Stomach (tissue), 9 donors: ENCODE results near the gene ANKS1A. TPM values are rescaled to one million over a fixed set of nuclear protein-coding genes. Genes with fewer than 3 reads are reported as not detected.
"Not testable (repeated sequence)": the region's sequence is repeated elsewhere in the genome, so short reads cannot be mapped to it uniquely, and the experiment has no call there.

Experiments
- DNase-seq, 2 donors: peaks; one replicate each; pipeline versions ENCODE4 v3.0.0 to v3.0.0-alpha.2; 2013 to 2019
- H3K27ac ChIP-seq, 5 donors: fragments of 200-600 bp in 4 of 5; sonication (generic) in 4 of 5; one replicate each; pipeline ENCODE4 v1.5.1; 2013 to 2019; ENCODE audit warnings: mild to moderate bottlenecking in 1 of 5, moderate library complexity in 1 of 5
- H3K27me3 ChIP-seq, 3 donors: fragments of 200-600 bp; sonication (generic); one replicate each; pipeline ENCODE4 v1.5.1; 2017 to 2019; ENCODE audit warnings: mixed run types in 1 of 3
- H3K36me3 ChIP-seq, 4 donors: fragments of 200-600 bp; sonication (generic); 1 replicate in 3 of 4; 2 replicates in 1 of 4; pipeline ENCODE4 v1.5.1; 2016 to 2019
- H3K4me1 ChIP-seq, 4 donors: fragments of 200-600 bp; sonication (generic); one replicate each; pipeline ENCODE4 v1.5.1; 2016 to 2019
- H3K4me3 ChIP-seq, 4 donors: fragments of 200-600 bp; sonication (generic) in 3 of 4; one replicate each; pipeline ENCODE4 v1.5.1; 2016 to 2019; ENCODE audit warnings: mild to moderate bottlenecking in 1 of 4
- H3K9me3 ChIP-seq, 4 donors: fragments of 200-600 bp; sonication (generic); one replicate each; pipeline ENCODE4 v1.5.1; 2016 to 2019
- CTCF ChIP-seq, 7 experiments: fragments of 450-650 bp in 4 of 7; fragments of 200-600 bp in 3 of 7; sonication (generic) in 3 of 7; IDR thresholded peaks; one replicate each; pipeline ENCODE4 v1.5.1; 2016 to 2019; ENCODE audit warnings: antibody characterized with exemption in 7 of 7, control low read depth in 2 of 7, mild to moderate bottlenecking in 1 of 7
- EP300 ChIP-seq: sonication (generic); formaldehyde crosslinking; IDR thresholded peaks from one replicate; pipeline ENCODE4 v1.6.1; 2017; ENCODE audit warnings: antibody characterized with exemption
- POLR2A ChIP-seq, 4 donors: fragments of 450-650 bp; IDR thresholded peaks; one replicate each; pipeline ENCODE4 v1.6.1; 2016; ENCODE audit warnings: antibody characterized with exemption in 4 of 4, control low read depth in 2 of 4, mild to moderate bottlenecking in 1 of 4, moderate library complexity in 1 of 4
- POLR2AphosphoS5 ChIP-seq, 3 donors: sonication (generic); formaldehyde crosslinking; IDR thresholded peaks; one replicate each; pipeline ENCODE4 v1.6.1; 2016; ENCODE audit warnings: antibody characterized with exemption in 3 of 3
- WGBS, 5 donors: extraction: QIAGEN DNeasy Blood & Tissue Kit in 3 of 5; methylation state at CpG; one replicate each; pipeline versions ENCODE4 v1.1.5 to v1.1.7; 2013 to 2018; 5-methylcytosine and 5-hydroxymethylcytosine counted together
- intact Hi-C: fragments of 100-400 bp; cut with DNase I; formaldehyde crosslinking; loops from one replicate; pipeline ENCODE4 v1.15.1; 2023; ENCODE audit warnings: low total_unique reads
- polyA plus RNA-seq, 3 donors: library from polyadenylated mRNA; stranded (reverse); fragments of 200-250 nt; gene quantifications; one replicate each; pipeline ENCODE4 v1.2.3, GENCODE V29; 2013
- total RNA-seq, 5 donors: library from RNA; depleted of rRNA; stranded (reverse); fragments of >200 nt; gene quantifications; one replicate each; pipeline versions ENCODE4 v1.1.0 to v1.2.3, GENCODE V29; 2014 to 2016
- donor health status: healthy with polysubstance abuse.
- donor health status: Bipolar disorder and iron deficiency.
- donor health status: healthy.

ANKS1A gene
- total and polyA plus RNA-seq, 8 donors, result 6.1 to 40.6 (median 21.5) TPM

DNA sequence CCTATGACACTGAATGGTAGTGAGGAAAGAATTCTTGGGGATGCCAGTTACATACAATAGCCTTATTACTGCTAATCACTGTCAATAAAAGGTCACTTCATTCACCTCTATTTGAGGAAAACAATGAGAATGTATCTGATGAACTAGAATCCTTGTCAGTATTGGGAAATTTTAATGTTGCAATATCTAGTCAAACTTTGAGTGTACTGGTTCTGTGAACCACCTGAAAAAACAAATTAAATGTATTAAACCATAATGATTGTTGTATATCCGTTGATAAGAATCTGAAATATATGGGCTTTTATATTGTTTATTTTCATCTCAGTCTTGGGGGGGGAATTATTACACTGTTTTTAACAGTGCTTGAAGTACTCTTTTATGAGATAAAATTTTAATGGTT, 11.8 kb upstream of the ANKS1A start:
- H3K27me3 ChIP-seq, result no peaks in the 10 kb centered on the region
- TF ChIP-seq POLR2AphosphoS5 (IDR thresholded peaks at IDR 0.05) (no peak), CTCF (IDR thresholded peaks at IDR 0.05) (no peak), EP300 (no peak), POLR2A (IDR thresholded peaks at IDR 0.05) (no peak)
- no peak for DNase-seq
- H3K4me3 ChIP-seq, result no peak overlapping the region
- intact Hi-C loops, result no loop called here
- no peaks in the 10 kb centered on the region for H3K9me3 ChIP-seq
- peaks cover 32 to 100% (median 99%) of the 10 kb centered on the region in 4 donors for H3K36me3 ChIP-seq
- no peak overlapping the region for H3K27ac ChIP-seq
- WGBS, 5 donors, result 82 to 93% (median 89%) methylated on average over 1 of the region's 1 CpG
- no peaks in the 10 kb centered on the region for H3K4me1 ChIP-seq

GRCh38 chr6:34877869-34878485, 11.1 kb upstream of the ANKS1A start:
- WGBS, 5 donors, result 89 to 95% (median 90%) methylated on average over 5 of the region's 5 CpGs
- H3K4me3 ChIP-seq, result no peak overlapping the region
- intact Hi-C loops, result no loop called here
- no peaks in the 10 kb centered on the region for H3K9me3 ChIP-seq
- DNase-seq, result no peak
- no peaks in the 10 kb centered on the region for H3K27me3 ChIP-seq
- no peak overlapping the region for H3K27ac ChIP-seq
- no peaks in the 10 kb centered on the region for H3K4me1 ChIP-seq
- H3K36me3 ChIP-seq, result peaks cover 29 to 100% (median 99%) of the 10 kb centered on the region in 4 donors
- TF ChIP-seq EP300 (no peak), POLR2A (IDR thresholded peaks at IDR 0.05) (no peak), POLR2AphosphoS5 (IDR thresholded peaks at IDR 0.05) (no peak), CTCF (IDR thresholded peaks at IDR 0.05) (no peak)

DNA sequence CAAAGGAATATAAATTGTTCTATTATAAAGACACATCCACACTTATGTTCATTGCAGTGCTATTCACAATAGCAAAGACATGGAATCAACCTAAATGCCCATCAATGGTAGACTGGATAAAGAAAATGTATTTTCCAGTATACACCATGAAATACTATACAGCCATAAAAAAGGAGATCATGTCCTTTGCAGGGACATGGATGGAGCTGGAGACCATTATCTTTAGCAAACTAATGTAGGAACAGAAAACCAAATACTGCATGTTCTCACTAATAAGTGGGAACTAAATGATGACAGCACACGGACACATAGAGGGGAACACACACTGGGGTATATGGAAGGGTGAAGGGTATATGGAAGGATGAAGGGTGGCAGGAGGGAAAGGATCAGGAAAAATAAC, 5.0 kb upstream of the ANKS1A start:
- H3K9me3 ChIP-seq, DNase-seq, H3K27ac ChIP-seq, intact Hi-C loops, H3K27me3 ChIP-seq, H3K4me3 ChIP-seq: not testable (repeated sequence)
- Histone ChIP-seq H3K36me3 (peaks cover 15 to 59% (median 51%) of the 10 kb centered on the region in 4 donors), H3K4me1 (peaks cover 11 to 25% (median 22%) of the 10 kb centered on the region in 4 donors)
- WGBS, 5 donors, result 95 to 100% (median 100%) methylated on average over 1 of the region's 1 CpG

DNA sequence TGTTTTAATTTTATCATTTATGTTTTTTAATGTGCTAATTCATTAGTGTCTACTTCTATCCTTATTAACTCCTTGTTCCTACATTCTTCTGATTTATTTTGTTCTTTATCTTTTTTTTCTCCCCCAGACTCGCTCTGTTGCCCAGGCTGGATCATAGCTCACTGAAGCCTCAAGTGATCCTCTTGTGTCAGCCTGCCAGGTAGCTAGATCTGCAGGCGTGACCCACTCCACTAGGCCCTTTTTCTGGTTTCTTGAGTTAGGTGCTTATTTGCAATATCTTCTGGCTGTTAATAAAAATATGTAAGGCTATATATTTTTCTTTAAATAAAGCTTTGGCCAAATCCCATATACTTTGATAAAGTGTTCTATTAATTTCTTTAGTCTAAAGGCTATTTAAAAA, 4.1 kb upstream of the ANKS1A start:
- intact Hi-C loops, result no loop called here
- TF ChIP-seq EP300 (no peak), POLR2AphosphoS5 (IDR thresholded peaks at IDR 0.05) (no peak), CTCF (IDR thresholded peaks at IDR 0.05) (no peak), POLR2A (IDR thresholded peaks at IDR 0.05) (no peak)
- 89 to 96% (median 91%) methylated on average over 2 of the region's 2 CpGs for WGBS, 5 donors

GRCh38 chr6:34885837-34886236, 3.2 kb upstream of the ANKS1A start:
- intact Hi-C loops, H3K27ac ChIP-seq, DNase-seq, H3K9me3 ChIP-seq, H3K4me3 ChIP-seq, H3K27me3 ChIP-seq: not testable (repeated sequence)
- Histone ChIP-seq H3K4me1 (peaks cover 21 to 37% (median 34%) of the 10 kb centered on the region in 4 donors), H3K36me3 (peaks cover 8 to 42% (median 34%) of the 10 kb centered on the region in 4 donors)
- 83 to 95% (median 92%) methylated on average over 15 of the region's 15 CpGs for WGBS, 5 donors

More for the DNA sequence above, 4.1 kb upstream of the ANKS1A start:
- Histone ChIP-seq H3K4me3 (no peak overlapping the region), H3K27ac (no peak overlapping the region), H3K36me3 (peaks cover 12 to 50% (median 42%) of the 10 kb centered on the region in 4 donors), H3K4me1 (peaks cover 13 to 30% (median 27%) of the 10 kb centered on the region in 4 donors), H3K27me3 (no peaks in the 10 kb centered on the region), H3K9me3 (no peaks in the 10 kb centered on the region)
- DNase-seq, result no peak
